ENCODE results near the gene RASSF8. TPM values are rescaled to one million over a fixed set of nuclear protein-coding genes. Genes with fewer than 3 reads are reported as not detected.

RASSF8 gene
- total RNA-seq, 1 experiment from 2014 or later = 9.2 TPM

GRCh38 chr12:26106347-26106746 is 147.9 kb downstream of the RASSF8 start (continued):
- TF ChIP-seq REST (IDR thresholded peaks at IDR 0.05; ENCODE audit: low read depth) (no peak), RAD21 (IDR thresholded peaks at IDR 0.05; ENCODE audit: low read depth) (no peak), ELF1 (IDR thresholded peaks at IDR 0.05; ENCODE audit: borderline replicate concordance, low read depth) (no peak), ZFX (IDR thresholded peaks at IDR 0.05) (no peak), SP1 (IDR thresholded peaks at IDR 0.05; ENCODE audit: low read depth) (no peak), ATF3 (IDR thresholded peaks at IDR 0.05) (no peak), YY1 (IDR thresholded peaks at IDR 0.05; ENCODE audit: extremely low read depth, insufficient replicate concordance, low read depth, low read length) (no peak)

- ChIA-PET POLR2A (no interaction called here), RAD21 (ENCODE audit: low non-redundant PET in 1 of 2, low total read pairs in 2 of 2, uncharacterized antibody in 2 of 2, unreplicated experiment in 2 of 2) (no interaction called here), CTCF (interaction anchor here (1.1 kb wide), 1 partner anchor 14 kb away, joined by 3 read pairs; no protein-coding TSS in a partner anchor)
- peaks cover 10 to 20% of the 10 kb centered on the region in 2 experiments for H3K4me1 ChIP-seq (ENCODE audit: control insufficient read depth in 1 of 2, insufficient read depth in 2 of 2, low read length in 2 of 2)
- H3K4me3 ChIP-seq (replicated peaks in 1 of 2; ENCODE audit: low read depth in 1 of 2, low read length in 2 of 2) = no peak overlapping the region
- H3K79me2 ChIP-seq (ENCODE audit: insufficient read depth, low read length) = no peaks in the 10 kb centered on the region
- H3K36me3 ChIP-seq (ENCODE audit: control insufficient read depth in 1 of 2, insufficient read depth in 2 of 2, low read length in 2 of 2) = no peaks in the 10 kb centered on the region
- intact Hi-C loops (cut with micrococcal nuclease) = no loop called here
- H3K27me3 ChIP-seq (ENCODE audit: insufficient read depth, low read length) = no peaks in the 10 kb centered on the region
- H3K27ac ChIP-seq (ENCODE audit: low read depth, low read length) = no peak overlapping the region
- H3K4me2 ChIP-seq (ENCODE audit: low read length) = no peak overlapping the region
- no TSS peak for BruUV-seq (replicated peaks)
- no peaks in the 10 kb centered on the region for H4K20me1 ChIP-seq (ENCODE audit: insufficient read depth)
- H2AFZ ChIP-seq (ENCODE audit: low read depth, low read length, poor library complexity, severe bottlenecking) = no peak overlapping the region
- H3K9me2 ChIP-seq (ENCODE audit: insufficient read depth) = no peaks in the 10 kb centered on the region
- H3K9me3 ChIP-seq (ENCODE audit: control insufficient read depth in 1 of 2, insufficient read depth in 1 of 2, low read depth in 1 of 2, low read length in 2 of 2) = no peaks in the 10 kb centered on the region
- no peak for ATAC-seq
- H3K9ac ChIP-seq (ENCODE audit: low read length) = no peak overlapping the region
- DNase-seq (ENCODE audit: low read depth, low spot score) = no peak
- TF ChIP-seq FOSL1 (IDR thresholded peaks at IDR 0.05; ENCODE audit: low read depth) (no peak), CBX3 (IDR thresholded peaks at IDR 0.05; ENCODE audit: low read depth) (no peak), POLR2AphosphoS5 (IDR thresholded peaks at IDR 0.05; ENCODE audit: low read depth, low read length) (no peak), ZFX (IDR thresholded peaks at IDR 0.05) (no peak), RAD21 (IDR thresholded peaks at IDR 0.05; ENCODE audit: low read depth) (no peak), MAX (IDR thresholded peaks at IDR 0.05) (no peak), CEBPB (IDR thresholded peaks at IDR 0.05; ENCODE audit: low read depth) (no peak), REST (IDR thresholded peaks at IDR 0.05; ENCODE audit: low read depth) (no peak), SIN3A (IDR thresholded peaks at IDR 0.05; ENCODE audit: low read depth) (no peak), YY1 (IDR thresholded peaks at IDR 0.05; ENCODE audit: extremely low read depth, insufficient replicate concordance, low read depth, low read length) (no peak), ELF1 (IDR thresholded peaks at IDR 0.05; ENCODE audit: borderline replicate concordance, low read depth) (no peak), ZBTB33 (IDR thresholded peaks at IDR 0.05; ENCODE audit: extremely low read depth, insufficient replicate concordance, low read length) (no peak), SP1 (IDR thresholded peaks at IDR 0.05; ENCODE audit: low read depth) (no peak), EZH2phosphoT487 (IDR thresholded peaks at IDR 0.05; ENCODE audit: borderline replicate concordance) (no peak)
Observed at GRCh38 chr12:26108915-26109314, 150.4 kb downstream of the RASSF8 start.

Data from HCT116 (cell line).